CD4-positive, alpha-beta T cell treated with Interleukin-6 for 4 hours (primary cell): ENCODE data around the gene ARHGDIA.

Experiments
- DNase-seq: peaks from one replicate; pipeline ENCODE4 v3.0.0-alpha.2; 2020; ENCODE audit warnings: mixed read lengths

The ARHGDIA gene

GRCh38 chr17:81885869-81886548 lies 14.9 kb upstream of the ARHGDIA start:
- no peak for DNase-seq

- no peak for DNase-seq
Observed at GRCh38 chr17:81885454-81885853, 14.3 kb upstream of the ARHGDIA start.

- DNase-seq: no peak
Observed at GRCh38 chr17:81884968-81885367, 13.8 kb upstream of the ARHGDIA start.

GRCh38 chr17:81884520-81884919 lies 13.4 kb upstream of the ARHGDIA start:
- DNase-seq: no peak

GRCh38 chr17:81879121-81879520 lies 8.0 kb upstream of the ARHGDIA start:
- no peak for DNase-seq

GRCh38 chr17:81878294-81878693 lies 7.2 kb upstream of the ARHGDIA start:
- DNase-seq: no peak

GRCh38 chr17:81877569-81877968 lies 6.4 kb upstream of the ARHGDIA start:
- DNase-seq: no peak

- peak; percentile 96 for DNase-seq
Observed at GRCh38 chr17:81871387-81872230, 472 bp upstream of the ARHGDIA start.

- DNase-seq: peak; percentile 47
Observed at GRCh38 chr17:81870131-81870980, 781 bp downstream of the ARHGDIA start.

GRCh38 chr17:81869221-81870130 lies 1.7 kb downstream of the ARHGDIA start:
- DNase-seq: peak; percentile 45

GRCh38 chr17:81868674-81869220 lies 2.4 kb downstream of the ARHGDIA start:
- no peak for DNase-seq

GRCh38 chr17:81867991-81868673 lies 3.0 kb downstream of the ARHGDIA start:
- DNase-seq: no peak

GRCh38 chr17:81867170-81867990 lies 3.8 kb downstream of the ARHGDIA start:
- DNase-seq: peak; percentile 34

GRCh38 chr17:81866440-81867169 lies 4.5 kb downstream of the ARHGDIA start:
- no peak for DNase-seq

- DNase-seq: no peak
Observed at GRCh38 chr17:81865733-81866439, 5.3 kb downstream of the ARHGDIA start.

- no peak for DNase-seq
Observed at GRCh38 chr17:81865358-81865732, 5.8 kb downstream of the ARHGDIA start.

GRCh38 chr17:81863833-81864768 lies 7.0 kb downstream of the ARHGDIA start:
- DNase-seq: no peak
